Spleen (tissue), 11 donors: ENCODE results near the gene RNF126. TPM values are rescaled to one million over a fixed set of nuclear protein-coding genes. Genes with fewer than 3 reads are reported as not detected.

Experiments used
- DNase-seq: peaks from one replicate; pipeline ENCODE4 v3.0.0-alpha.2; 2020
- H3K27ac ChIP-seq, 8 donors: fragments of 200-600 bp; sonication (generic) in 7 of 8; 1 replicate in 4 of 8; 2 replicates in 4 of 8; pipeline versions ENCODE4 v1.5.0 to v1.8.0; 2016 to 2021; ENCODE audit warnings: inconsistent platforms in 4 of 8, mild to moderate bottlenecking in 4 of 8, moderate library complexity in 1 of 8
- H3K27me3 ChIP-seq, 7 donors: fragments of 200-600 bp; sonication (generic) in 6 of 7; replicated peaks in 1 of 7; 1 replicate in 4 of 7; 2 replicates in 3 of 7; pipeline versions ENCODE4 v1.5.0 to v1.8.0; 2016 to 2021; ENCODE audit warnings: inconsistent platforms in 3 of 7, mild to moderate bottlenecking in 1 of 7
- H3K36me3 ChIP-seq, 6 donors: fragments of 200-600 bp; sonication (generic) in 5 of 6; 1 replicate in 4 of 6; 2 replicates in 2 of 6; pipeline versions ENCODE4 v1.5.0 to v1.8.0; 2016 to 2021; ENCODE audit warnings: inconsistent platforms in 2 of 6
- H3K4me1 ChIP-seq, 6 donors: fragments of 200-600 bp; sonication (generic) in 5 of 6; 1 replicate in 3 of 6; 2 replicates in 3 of 6; pipeline versions ENCODE4 v1.5.0 to v1.8.0; 2016 to 2021; ENCODE audit warnings: inconsistent platforms in 3 of 6
- H3K4me3 ChIP-seq, 8 donors: fragments of 200-600 bp; sonication (generic) in 7 of 8; 1 replicate in 4 of 8; 2 replicates in 4 of 8; pipeline versions ENCODE4 v1.5.0 to v1.8.0; 2016 to 2021; ENCODE audit warnings: inconsistent platforms in 4 of 8, mild to moderate bottlenecking in 4 of 8, moderate library complexity in 2 of 8
- H3K9me3 ChIP-seq, 8 donors: fragments of 200-600 bp; sonication (generic) in 7 of 8; 1 replicate in 4 of 8; 2 replicates in 4 of 8; pipeline versions ENCODE4 v1.5.0 to v1.8.0; 2016 to 2021; ENCODE audit warnings: inconsistent platforms in 4 of 8
- CTCF ChIP-seq, 11 experiments: fragments of 200-600 bp in 7 of 11; fragments of 450-650 bp in 4 of 11; sonication (generic) in 4 of 11; IDR thresholded peaks in 8 of 11; conservative IDR thresholded peaks in 3 of 11; 1 replicate in 7 of 11; 2 replicates in 4 of 11; pipeline versions ENCODE4 v1.4.0 to v1.8.0; 2016 to 2021; ENCODE audit warnings: antibody characterized with exemption in 11 of 11, inconsistent platforms in 4 of 11, mild to moderate bottlenecking in 1 of 11
- POLR2A ChIP-seq, 3 donors: fragments of 450-650 bp; IDR thresholded peaks; one replicate each; pipeline ENCODE4 v1.5.1; 2017; ENCODE audit warnings: antibody characterized with exemption in 3 of 3, mild to moderate bottlenecking in 1 of 3
- POLR2AphosphoS5 ChIP-seq, 3 donors: sonication (generic); formaldehyde crosslinking; IDR thresholded peaks; one replicate each; pipeline ENCODE4 v1.5.1; 2017; ENCODE audit warnings: antibody characterized with exemption in 3 of 3
- WGBS, 5 donors: extraction: QIAGEN DNeasy Blood & Tissue Kit in 3 of 5; methylation state at CpG; one replicate each; pipeline versions ENCODE4 v1.1.5 to v1.1.7; 2013 to 2018; 5-methylcytosine and 5-hydroxymethylcytosine counted together
- intact Hi-C: fragments of 100-400 bp; cut with DNase I; formaldehyde crosslinking; loops from one replicate; pipeline ENCODE4 v1.15.0; 2023; ENCODE audit warnings: low total_unique reads
- polyA plus RNA-seq, 3 donors: library from polyadenylated mRNA; stranded (reverse); fragments of 200-250 nt; gene quantifications; one replicate each; pipeline ENCODE4 v1.2.1, GENCODE V29; 2013
- total RNA-seq, 7 donors: library from RNA; depleted of rRNA in 3 of 7; stranded (reverse); fragments of >200 nt in 3 of 7; fragmentation: NEBNext Ultra II Directional in 4 of 7; extraction: Animal tissue kit (Norgen Biotek cat#: 25700) in 4 of 7; gene quantifications; one replicate each; pipeline versions ENCODE4 v1.1.0 to v1.2.1, GENCODE V29; 2016 to 2021
- donor health status: healthy with polysubstance abuse.
- donor health status: DM: no; HTN: no; CAD: no; lungs with moderate emphysema.
- donor health status: DM: no; HTN: no; CAD: no.
- donor health status: Bipolar disorder and iron deficiency.
- donor health status: healthy.
- donor health status: DM: no; HTN: no; CAD: no.
- donor health status: DM: yes; HTN: yes; CAD: no.

Gene RNF126
- total and polyA plus RNA-seq, 10 donors, result 38.1 to 95.1 (median 54.8) TPM

- H3K27ac ChIP-seq, result peak overlapping the region in 1 of 8 donors; percentile 4
- intact Hi-C loops, result no loop called here
Observed at GRCh38 chr19:647566-648284, 15.3 kb downstream of the RNF126 start.

GRCh38 chr19:646779-647565 is 16.0 kb downstream of the RNF126 start:
- Histone ChIP-seq H3K36me3 (peaks cover 0 to 90% (median 70%) of the 10 kb centered on the region in 6 donors), H3K9me3 (no peaks in the 10 kb centered on the region), H3K27me3 (no peaks in the 10 kb centered on the region), H3K4me1 (peaks cover 0 to 4% (median 1%) of the 10 kb centered on the region in 6 donors), H3K4me3 (no peak overlapping the region), H3K27ac (no peak overlapping the region)
- peak; percentile 72 for DNase-seq
- TF ChIP-seq POLR2A (IDR thresholded peaks at IDR 0.05) (no peak), POLR2AphosphoS5 (IDR thresholded peaks at IDR 0.05) (peak in 2 of 3 donors; percentile 14 to 62)
- intact Hi-C loops, result no loop called here
- 91 to 97% (median 93%) methylated on average over 35 to 48 of the region's 48 CpGs for WGBS, 5 donors

More at GRCh38 chr19:647566-648284, 15.3 kb downstream of the RNF126 start:
- Histone ChIP-seq H3K4me3 (no peak overlapping the region), H3K9me3 (no peaks in the 10 kb centered on the region), H3K27me3 (no peaks in the 10 kb centered on the region), H3K36me3 (peaks cover 0 to 98% (median 78%) of the 10 kb centered on the region in 6 donors), H3K4me1 (peaks cover 0 to 12% (median 3%) of the 10 kb centered on the region in 6 donors)
- 82 to 94% (median 93%) methylated on average over 49 to 52 of the region's 52 CpGs for WGBS, 5 donors
- peak; percentile 70 for DNase-seq
- TF ChIP-seq POLR2AphosphoS5 (IDR thresholded peaks at IDR 0.05) (peak in 1 of 3 donors; percentile 27), POLR2A (IDR thresholded peaks at IDR 0.05) (no peak), CTCF (IDR thresholded peaks at IDR 0.05 in 8 of 11, conservative IDR thresholded peaks at IDR 0.05 in 3 of 11) (no peak)

- no peak overlapping the region for H3K27ac ChIP-seq
- H3K9me3 ChIP-seq, result no peaks in the 10 kb centered on the region
- peaks cover 0 to 4% (median 0%) of the 10 kb centered on the region in 6 donors for H3K4me1 ChIP-seq
- WGBS, 5 donors, result 92 to 97% (median 94%) methylated on average over 53 to 62 of the region's 62 CpGs
- DNase-seq, result peak; percentile 74
- H3K4me3 ChIP-seq, result no peak overlapping the region
- H3K36me3 ChIP-seq, result peaks cover 0 to 82% (median 62%) of the 10 kb centered on the region in 6 donors
- intact Hi-C loops, result no loop called here
- TF ChIP-seq POLR2A (IDR thresholded peaks at IDR 0.05), result no peak
- TF ChIP-seq POLR2AphosphoS5 (IDR thresholded peaks at IDR 0.05), result peak; percentile 2 to 58 (median 20)
- no peaks in the 10 kb centered on the region for H3K27me3 ChIP-seq
Observed at GRCh38 chr19:645912-646778, 16.9 kb downstream of the RNF126 start.

- intact Hi-C loops, result no loop called here
- peaks cover 0 to 6% (median 0%) of the 10 kb centered on the region in 7 donors for H3K27me3 ChIP-seq
- H3K4me1 ChIP-seq, result peaks cover 0 to 16% (median 6%) of the 10 kb centered on the region in 6 donors
- TF ChIP-seq POLR2A (IDR thresholded peaks at IDR 0.05), result no peak
- peak in 1 of 3 donors; percentile 20 for TF ChIP-seq POLR2AphosphoS5 (IDR thresholded peaks at IDR 0.05)
- TF ChIP-seq CTCF (IDR thresholded peaks at IDR 0.05 in 8 of 11, conservative IDR thresholded peaks at IDR 0.05 in 3 of 11), result no peak
- DNase-seq, result peak; percentile 61
- H3K4me3 ChIP-seq, result no peak overlapping the region
- H3K27ac ChIP-seq, result no peak overlapping the region
- H3K36me3 ChIP-seq, result peaks cover 0 to 68% (median 50%) of the 10 kb centered on the region in 6 donors
- H3K9me3 ChIP-seq, result no peaks in the 10 kb centered on the region
- 79 to 90% (median 81%) methylated on average over 7 to 14 of the region's 14 CpGs for WGBS, 5 donors
Observed at GRCh38 chr19:644789-645188, 18.2 kb downstream of the RNF126 start.
